ENCODE results near the gene APC2.

APC2 gene

DNA sequence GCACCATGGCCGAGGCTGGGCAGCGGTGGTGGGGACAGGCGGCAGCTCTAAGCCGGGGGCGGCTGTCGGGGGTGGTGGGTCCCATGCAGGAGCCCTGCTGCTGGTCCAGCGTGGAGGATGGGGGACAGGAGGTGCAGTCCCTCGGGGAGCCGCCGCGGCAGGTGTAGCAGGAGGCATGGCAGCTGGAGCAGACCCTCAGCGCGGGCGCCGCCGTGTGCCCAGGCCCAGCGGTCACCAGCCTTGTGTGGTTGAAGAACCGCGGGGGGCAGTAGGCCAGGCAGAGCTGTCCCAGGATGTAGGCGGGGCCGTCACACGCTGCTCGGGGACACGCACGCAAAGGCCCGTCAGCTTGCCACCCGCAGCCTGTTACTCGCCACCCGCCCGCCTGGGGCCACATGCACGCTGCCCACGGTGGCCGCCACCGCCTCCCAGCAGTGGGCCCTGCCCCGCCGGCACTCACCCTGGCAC lies 32.0 kb downstream of the APC2 start:
- H4K20me1 ChIP-seq (ENCODE audit: insufficient read depth, low read length), result no peaks in the 10 kb centered on the region

DNA sequence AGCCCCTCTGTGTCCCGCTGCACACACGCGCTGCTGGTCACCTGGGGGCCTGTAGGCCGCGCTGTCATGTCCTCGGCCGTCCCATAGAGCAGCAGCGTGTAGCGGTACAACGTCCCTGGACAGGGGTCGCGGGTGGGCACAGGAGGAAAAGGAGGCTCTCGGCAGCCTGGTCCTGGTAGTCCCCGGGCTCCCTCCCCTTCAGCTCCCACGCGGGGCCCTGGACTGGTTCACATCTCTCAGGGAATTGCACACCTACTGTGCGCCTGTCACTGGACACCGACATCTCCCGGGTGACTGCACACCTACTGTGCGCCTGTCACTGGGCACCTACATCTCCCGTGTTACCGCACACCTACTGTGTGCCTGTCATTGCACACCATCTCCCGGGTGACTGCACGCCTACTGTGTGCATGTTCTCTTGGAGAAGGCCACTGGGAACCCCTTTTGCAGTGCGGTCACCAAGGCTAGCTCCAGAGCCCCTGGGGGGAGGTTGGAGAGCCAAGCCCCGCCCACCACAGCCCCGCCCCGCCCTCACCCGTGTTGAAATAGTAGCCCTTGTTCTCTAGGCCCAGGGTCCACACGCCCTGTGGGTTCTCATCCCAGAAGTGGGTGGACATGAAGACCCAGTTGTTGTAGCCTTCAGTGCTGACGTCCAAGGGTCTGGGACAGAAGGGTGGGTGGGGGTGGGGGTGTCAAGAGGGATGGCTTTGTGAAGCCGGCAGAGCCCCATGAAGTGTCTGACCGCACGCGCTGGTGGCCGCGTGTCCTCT lies 32.6 kb downstream of the APC2 start:
- Histone ChIP-seq H2AFZ (ENCODE audit: low read depth, low read length) (no peak overlapping the region), H3K9me3 (ENCODE audit: insufficient read depth, low read length) (no peaks in the 10 kb centered on the region), H3K27ac (ENCODE audit: low read length) (no peak overlapping the region), H3K4me3 (ENCODE audit: low read length) (no peak overlapping the region), H4K20me1 (ENCODE audit: insufficient read depth, low read length) (no peaks in the 10 kb centered on the region), H3K79me2 (ENCODE audit: low read length) (peaks cover 14% of the 10 kb centered on the region), H3K36me3 (replicated peaks; ENCODE audit: low read depth, low read length) (no peaks in the 10 kb centered on the region), H3K4me2 (ENCODE audit: low read length) (no peak overlapping the region), H3K27me3 (ENCODE audit: low read depth, low read length) (no peaks in the 10 kb centered on the region), H3K4me1 (ENCODE audit: low read length) (peaks cover 3% of the 10 kb centered on the region; the same call in 1 of the 2 replicates), H3K9ac (ENCODE audit: low read length) (no peak overlapping the region)
- TF ChIP-seq, protein P1, sequence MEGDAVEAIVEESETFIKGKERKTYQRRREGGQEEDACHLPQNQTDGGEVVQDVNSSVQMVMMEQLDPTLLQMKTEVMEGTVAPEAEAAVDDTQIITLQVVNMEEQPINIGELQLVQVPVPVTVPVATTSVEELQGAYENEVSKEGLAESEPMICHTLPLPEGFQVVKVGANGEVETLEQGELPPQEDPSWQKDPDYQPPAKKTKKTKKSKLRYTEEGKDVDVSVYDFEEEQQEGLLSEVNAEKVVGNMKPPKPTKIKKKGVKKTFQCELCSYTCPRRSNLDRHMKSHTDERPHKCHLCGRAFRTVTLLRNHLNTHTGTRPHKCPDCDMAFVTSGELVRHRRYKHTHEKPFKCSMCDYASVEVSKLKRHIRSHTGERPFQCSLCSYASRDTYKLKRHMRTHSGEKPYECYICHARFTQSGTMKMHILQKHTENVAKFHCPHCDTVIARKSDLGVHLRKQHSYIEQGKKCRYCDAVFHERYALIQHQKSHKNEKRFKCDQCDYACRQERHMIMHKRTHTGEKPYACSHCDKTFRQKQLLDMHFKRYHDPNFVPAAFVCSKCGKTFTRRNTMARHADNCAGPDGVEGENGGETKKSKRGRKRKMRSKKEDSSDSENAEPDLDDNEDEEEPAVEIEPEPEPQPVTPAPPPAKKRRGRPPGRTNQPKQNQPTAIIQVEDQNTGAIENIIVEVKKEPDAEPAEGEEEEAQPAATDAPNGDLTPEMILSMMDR (IDR thresholded peaks at IDR 0.05; ENCODE audit: low read depth, low read length), result no peak
- TF ChIP-seq EZH2phosphoT487 (IDR thresholded peaks at IDR 0.05; ENCODE audit: low read depth), result no peak

More for the DNA sequence above, 32.0 kb downstream of the APC2 start:
- Histone ChIP-seq H3K27ac (ENCODE audit: low read length) (no peak overlapping the region), H3K27me3 (ENCODE audit: low read depth, low read length) (no peaks in the 10 kb centered on the region), H3K4me3 (ENCODE audit: low read length) (no peak overlapping the region), H3K4me1 (ENCODE audit: low read length) (peaks cover 6% of the 10 kb centered on the region; the same call in 1 of the 2 replicates), H2AFZ (ENCODE audit: low read depth, low read length) (no peak overlapping the region), H3K9me3 (ENCODE audit: insufficient read depth, low read length) (no peaks in the 10 kb centered on the region), H3K4me2 (ENCODE audit: low read length) (no peak overlapping the region), H3K79me2 (ENCODE audit: low read length) (peaks cover 20% of the 10 kb centered on the region), H3K36me3 (replicated peaks; ENCODE audit: low read depth, low read length) (peaks cover 4% of the 10 kb centered on the region), H3K9ac (ENCODE audit: low read length) (no peak overlapping the region)
- TF ChIP-seq EZH2phosphoT487 (IDR thresholded peaks at IDR 0.05; ENCODE audit: low read depth), result no peak
- TF ChIP-seq, protein P1 (IDR thresholded peaks at IDR 0.05; ENCODE audit: low read depth, low read length), result no peak

DNA sequence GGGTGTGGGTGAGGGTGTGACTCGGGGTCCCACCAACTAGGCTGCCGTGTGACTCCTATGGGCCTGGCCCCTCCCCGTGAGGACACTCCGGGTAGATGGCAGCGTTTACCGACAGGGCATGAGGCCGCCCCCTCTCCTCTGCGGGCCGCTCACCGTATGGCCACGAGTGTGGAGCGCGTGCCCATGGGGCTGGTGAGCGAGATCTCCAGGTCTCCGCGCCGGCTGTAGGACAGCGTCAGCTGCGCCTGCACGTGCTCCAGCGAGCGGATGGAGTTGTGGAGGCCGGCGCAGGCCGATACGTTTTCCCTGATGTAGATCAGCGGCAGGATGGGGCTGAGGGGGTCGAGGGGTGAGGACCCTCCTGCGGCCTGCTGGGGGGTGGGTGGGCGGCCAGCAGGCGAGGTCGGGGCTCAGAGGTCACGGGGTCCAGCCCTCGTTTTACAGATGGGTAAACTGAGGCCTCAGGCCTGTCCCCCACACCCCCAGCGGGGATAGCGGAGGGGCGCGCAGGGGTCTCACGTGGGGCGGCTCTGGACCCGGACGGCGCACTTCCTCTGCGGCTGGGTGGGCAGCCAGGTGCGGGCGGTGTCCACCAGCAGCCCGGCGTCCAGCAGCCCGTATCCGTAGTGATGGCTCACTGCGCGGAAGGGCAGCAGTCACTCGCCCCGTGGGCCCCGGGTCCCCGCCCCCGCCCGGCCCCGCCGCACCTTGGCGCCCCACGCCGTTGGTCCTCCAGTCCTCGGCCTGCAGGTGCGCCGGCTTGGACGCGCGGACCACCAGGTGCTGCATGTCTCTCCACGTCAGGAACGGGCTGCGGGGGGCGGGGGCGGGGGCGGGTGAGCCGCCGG lies 33.4 kb downstream of the APC2 start:
- no peak overlapping the region for H3K27ac ChIP-seq (ENCODE audit: low read length)
- H3K27me3 ChIP-seq (ENCODE audit: low read depth, low read length), result no peaks in the 10 kb centered on the region
- H3K9me3 ChIP-seq (ENCODE audit: insufficient read depth, low read length), result no peaks in the 10 kb centered on the region
- TF ChIP-seq EZH2phosphoT487 (IDR thresholded peaks at IDR 0.05; ENCODE audit: low read depth), result no peak
- TF ChIP-seq, protein P1 (IDR thresholded peaks at IDR 0.05; ENCODE audit: low read depth, low read length), result no peak
- no peak overlapping the region for H3K4me3 ChIP-seq (ENCODE audit: low read length)
- no peak overlapping the region for H2AFZ ChIP-seq (ENCODE audit: low read depth, low read length)
- H3K4me2 ChIP-seq (ENCODE audit: low read length), result no peak overlapping the region
- H4K20me1 ChIP-seq (ENCODE audit: insufficient read depth, low read length), result no peaks in the 10 kb centered on the region
- no peak overlapping the region for H3K9ac ChIP-seq (ENCODE audit: low read length)
- H3K79me2 ChIP-seq (ENCODE audit: low read length), result peaks cover 6% of the 10 kb centered on the region
- no peaks in the 10 kb centered on the region for H3K4me1 ChIP-seq (ENCODE audit: low read length)
- H3K36me3 ChIP-seq (replicated peaks; ENCODE audit: low read depth, low read length), result no peaks in the 10 kb centered on the region

DNA sequence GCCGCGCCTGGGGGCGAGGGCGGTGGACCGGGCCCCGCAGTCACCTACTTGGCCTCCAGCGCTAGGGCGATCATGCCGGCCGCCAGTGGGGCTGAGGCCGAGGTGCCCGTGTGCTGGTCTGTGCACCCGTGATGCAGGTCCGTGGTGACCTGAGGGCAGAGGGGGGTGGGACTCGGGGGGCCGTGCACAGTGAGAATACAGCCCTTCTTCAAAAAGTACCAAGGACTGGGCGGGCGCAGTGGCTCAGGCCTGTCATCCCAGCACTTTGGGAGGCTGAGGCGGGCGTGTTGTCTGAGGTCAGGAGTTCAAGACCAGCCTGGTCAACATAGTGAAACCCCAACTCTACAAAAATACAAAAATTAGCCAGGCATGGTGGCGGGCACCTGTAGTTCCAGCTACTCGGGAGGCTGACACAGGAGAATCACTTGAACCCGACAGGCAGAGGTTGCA lies 34.1 kb downstream of the APC2 start:
- H3K4me2 ChIP-seq (ENCODE audit: low read length), result no peak overlapping the region
- no peak overlapping the region for H2AFZ ChIP-seq (ENCODE audit: low read depth, low read length)
- H3K36me3 ChIP-seq (replicated peaks; ENCODE audit: low read depth, low read length), result no peaks in the 10 kb centered on the region
- no peaks in the 10 kb centered on the region for H3K9me3 ChIP-seq (ENCODE audit: insufficient read depth, low read length)
- H3K79me2 ChIP-seq (ENCODE audit: low read length), result no peaks in the 10 kb centered on the region
- no peaks in the 10 kb centered on the region for H3K4me1 ChIP-seq (ENCODE audit: low read length)
- TF ChIP-seq EZH2phosphoT487 (IDR thresholded peaks at IDR 0.05; ENCODE audit: low read depth), result no peak
- TF ChIP-seq, protein P1 (IDR thresholded peaks at IDR 0.05; ENCODE audit: low read depth, low read length), result no peak
- H3K27ac ChIP-seq (ENCODE audit: low read length), result no peak overlapping the region
- no peaks in the 10 kb centered on the region for H3K27me3 ChIP-seq (ENCODE audit: low read depth, low read length)
- H3K9ac ChIP-seq (ENCODE audit: low read length), result no peak overlapping the region
- no peaks in the 10 kb centered on the region for H4K20me1 ChIP-seq (ENCODE audit: insufficient read depth, low read length)
- H3K4me3 ChIP-seq (ENCODE audit: low read length), result no peak overlapping the region
